Upper lobe of right lung (tissue), 1 donor: ENCODE results near the gene TNNI3. TPM values are rescaled to one million over a fixed set of nuclear protein-coding genes. Genes with fewer than 3 reads are reported as not detected.
A peak's percentile ranks its signal among the peaks of the same experiment; 100 is the strongest.

Source experiments
- ATAC-seq: fragments of 200-7000 bp; cut with Tn5 transposase; one replicate; pipeline ENCODE4 v1.9.1; 2020; ENCODE audit warnings: mild to moderate bottlenecking, moderate library complexity
- DNase-seq: peaks from one replicate; pipeline ENCODE4 v3.0.0-alpha.2; 2020
- H3K27ac ChIP-seq: fragments of 200-600 bp; one replicate; pipeline ENCODE4 v1.8.0; 2022
- H3K27me3 ChIP-seq: fragments of 200-600 bp; one replicate; pipeline ENCODE4 v1.8.0; 2022; ENCODE audit warnings: mild to moderate bottlenecking
- H3K36me3 ChIP-seq: fragments of 200-600 bp; one replicate; pipeline ENCODE4 v1.8.0; 2022
- H3K4me1 ChIP-seq: fragments of 200-600 bp; one replicate; pipeline ENCODE4 v1.8.0; 2022
- H3K4me3 ChIP-seq: fragments of 200-600 bp; one replicate; pipeline ENCODE4 v1.8.0; 2022; ENCODE audit warnings: mild to moderate bottlenecking
- H3K9me3 ChIP-seq: fragments of 200-600 bp; one replicate; pipeline ENCODE4 v1.8.0; 2022
- CTCF ChIP-seq: fragments of 200-600 bp; IDR thresholded peaks from one replicate; pipeline ENCODE4 v1.8.0; 2022; ENCODE audit warnings: antibody characterized with exemption
- intact Hi-C: fragments of 100-400 bp; cut with DNase I; formaldehyde crosslinking; loops from one replicate; pipeline ENCODE4 v1.11.0; 2022
- total RNA-seq: library from RNA; stranded (reverse); fragmentation: NEBNext Ultra II Directional; extraction: Animal tissue kit (Norgen Biotek cat#: 25700); gene quantifications from one replicate; pipeline ENCODE4 v1.2.1, GENCODE V29; 2021
- donor health status: DM: no; HTN: yes; CAD: no; lungs with severe emphysema.

Gene TNNI3
- total RNA-seq, 1 donor from 2014 or later: not detected

- H3K27me3 ChIP-seq: no peaks in the 10 kb centered on the region
- no peaks in the 10 kb centered on the region for H3K9me3 ChIP-seq
- H3K4me3 ChIP-seq: peak overlapping the region; percentile 68
- DNase-seq: peak; percentile 77
- peak; percentile 37 for ATAC-seq
- intact Hi-C loops: no loop called here
- peak overlapping the region; percentile 75 for H3K27ac ChIP-seq
- no peak for TF ChIP-seq CTCF
- H3K36me3 ChIP-seq: no peaks in the 10 kb centered on the region
- H3K4me1 ChIP-seq: peaks cover 30% of the 10 kb centered on the region
Measured at GRCh38 chr19:55118401-55118991, 39.0 kb downstream of the TNNI3 start.

- peaks cover 30% of the 10 kb centered on the region for H3K4me1 ChIP-seq
- intact Hi-C loops: no loop called here
- H3K36me3 ChIP-seq: no peaks in the 10 kb centered on the region
- H3K27ac ChIP-seq: peak overlapping the region; percentile 75
- no peaks in the 10 kb centered on the region for H3K9me3 ChIP-seq
- peak; percentile 99 for DNase-seq
- peak overlapping the region; percentile 68 for H3K4me3 ChIP-seq
- ATAC-seq: peak; percentile 94
- no peaks in the 10 kb centered on the region for H3K27me3 ChIP-seq
- no peak for TF ChIP-seq CTCF
Measured at GRCh38 chr19:55117663-55118391, 39.7 kb downstream of the TNNI3 start.

- no peak for TF ChIP-seq CTCF
- Histone ChIP-seq H3K27ac (peak within 1 kb of the TSS; percentile 78), H3K36me3 (no peaks in the 10 kb centered on the region), H3K4me1 (peaks cover 30% of the 10 kb centered on the region), H3K4me3 (peak within 1 kb of the TSS; percentile 84), H3K27me3 (no peaks in the 10 kb centered on the region), H3K9me3 (no peaks in the 10 kb centered on the region)
- DNase-seq (no peak), ATAC-seq (no peak)
- intact Hi-C loops: no loop called here
Measured at GRCh38 chr19:55116859-55117662, 40.5 kb downstream of the TNNI3 start, which contains the start of gene PPP1R12C. Gene PPP1R12C, minus strand, starts transcription at chr19:55117637. Its CDS starts 94 bp downstream, at chr19:55117543.

GRCh38 chr19:55116232-55116858, 41.2 kb downstream of the TNNI3 start:
- H3K27ac ChIP-seq: peak overlapping the region; percentile 78
- peak overlapping the region; percentile 84 for H3K4me3 ChIP-seq
- intact Hi-C loops: no loop called here
- TF ChIP-seq CTCF: no peak
- peaks cover 30% of the 10 kb centered on the region for H3K4me1 ChIP-seq
- no peaks in the 10 kb centered on the region for H3K27me3 ChIP-seq
- DNase-seq (no peak), ATAC-seq (peak; percentile 48)
- H3K36me3 ChIP-seq: no peaks in the 10 kb centered on the region
- no peaks in the 10 kb centered on the region for H3K9me3 ChIP-seq

GRCh38 chr19:55115446-55116065, 42.0 kb downstream of the TNNI3 start:
- Histone ChIP-seq H3K36me3 (no peaks in the 10 kb centered on the region), H3K4me3 (peak overlapping the region; percentile 84), H3K27me3 (no peaks in the 10 kb centered on the region), H3K4me1 (peaks cover 30% of the 10 kb centered on the region), H3K9me3 (no peaks in the 10 kb centered on the region), H3K27ac (no peak overlapping the region)
- no peak for TF ChIP-seq CTCF
- no peak for DNase-seq
- intact Hi-C loops: no loop called here
- no peak for ATAC-seq
